Measurements from ENCODE around the gene SRR.

- peak; percentile 47 to 48 for TF ChIP-seq CTCF (IDR thresholded peaks at IDR 0.05)
- no peak for TF ChIP-seq EP300 (IDR thresholded peaks at IDR 0.05)
- TF ChIP-seq POLR2AphosphoS5 (IDR thresholded peaks at IDR 0.05): no peak
These were observed 21.4 kb upstream of the SRR start for GRCh38 chr17:2282297-2282873.
